Measurements from ENCODE around the gene CFAP99. TPM values are rescaled to one million over a fixed set of nuclear protein-coding genes. Genes with fewer than 3 reads are reported as not detected.

Gene CFAP99
- total RNA-seq, 2 donors from 2014 or later: not detected

GRCh38 chr4:2409381-2409783 is 9.4 kb upstream of the CFAP99 start:
- DNase-seq (ENCODE audit: low spot score): no peak
- no peak overlapping the region for H3K27ac ChIP-seq
- H3K36me3 ChIP-seq: no peaks in the 10 kb centered on the region
- no peak for TF ChIP-seq CTCF (IDR thresholded peaks at IDR 0.05)
- H3K9me3 ChIP-seq: no peaks in the 10 kb centered on the region
- no peaks in the 10 kb centered on the region for H3K27me3 ChIP-seq
- H3K4me3 ChIP-seq: no peak overlapping the region
- H3K4me1 ChIP-seq: peaks cover 0 to 27% of the 10 kb centered on the region in 2 donors

- peaks cover 0 to 39% of the 10 kb centered on the region in 2 donors for H3K4me1 ChIP-seq
- H3K27ac ChIP-seq: peak overlapping the region in 1 of 2 donors; percentile 67
- no peak overlapping the region for H3K4me3 ChIP-seq
- no peak for DNase-seq (ENCODE audit: low spot score)
- H3K9me3 ChIP-seq: no peaks in the 10 kb centered on the region
- H3K36me3 ChIP-seq: no peaks in the 10 kb centered on the region
- no peak for TF ChIP-seq CTCF (IDR thresholded peaks at IDR 0.05)
- no peaks in the 10 kb centered on the region for H3K27me3 ChIP-seq
These were observed 6.8 kb upstream of the CFAP99 start for GRCh38 chr4:2411786-2412510.

GRCh38 chr4:2412534-2412884 is 6.2 kb upstream of the CFAP99 start:
- H3K27ac ChIP-seq: peak overlapping the region; percentile 49 to 67
- no peaks in the 10 kb centered on the region for H3K27me3 ChIP-seq
- DNase-seq (ENCODE audit: low spot score): no peak
- peaks cover 0 to 42% of the 10 kb centered on the region in 2 donors for H3K4me1 ChIP-seq
- no peaks in the 10 kb centered on the region for H3K9me3 ChIP-seq
- TF ChIP-seq CTCF (IDR thresholded peaks at IDR 0.05): no peak
- H3K36me3 ChIP-seq: no peaks in the 10 kb centered on the region
- peak overlapping the region; percentile 3 to 37 for H3K4me3 ChIP-seq

GRCh38 chr4:2412885-2413716 is 5.7 kb upstream of the CFAP99 start:
- Histone ChIP-seq H3K4me1 (peaks cover 0 to 47% of the 10 kb centered on the region in 2 donors), H3K27ac (peak overlapping the region; percentile 49 to 67), H3K27me3 (no peaks in the 10 kb centered on the region)

More at GRCh38 chr4:2412885-2413716, 5.7 kb upstream of the CFAP99 start:
- no peaks in the 10 kb centered on the region for H3K9me3 ChIP-seq
- peak; percentile 30 to 58 for TF ChIP-seq CTCF (IDR thresholded peaks at IDR 0.05)
- H3K4me3 ChIP-seq: peak overlapping the region; percentile 3 to 37
- peak; percentile 76 for DNase-seq (ENCODE audit: low spot score)
- H3K36me3 ChIP-seq: no peaks in the 10 kb centered on the region
